Glutamatergic neuron (in vitro differentiated cells): ENCODE data around the gene CSTF2T. TPM values are rescaled to one million over a fixed set of nuclear protein-coding genes. Genes with fewer than 3 reads are reported as not detected.

Experiments
- DNase-seq: peaks from one replicate; pipeline ENCODE4 v3.0.0; 2022
- H3K27ac Mint-ChIP-seq: one replicate; pipeline ENCODE4 v1.8.0; 2020; ENCODE audit warnings: mild to moderate bottlenecking, mixed read lengths, inconsistent platforms; ENCODE audit not compliant: unreplicated experiment
- H3K27me3 Mint-ChIP-seq: one replicate; pipeline ENCODE4 v1.8.0; 2020; ENCODE audit warnings: mild to moderate bottlenecking, moderate library complexity, mixed read lengths, inconsistent platforms; ENCODE audit not compliant: unreplicated experiment
- H3K36me3 Mint-ChIP-seq: one replicate; pipeline ENCODE4 v1.8.0; 2020; ENCODE audit warnings: mild to moderate bottlenecking, mixed read lengths, inconsistent platforms; ENCODE audit not compliant: unreplicated experiment
- H3K4me1 Mint-ChIP-seq: one replicate; pipeline ENCODE4 v1.8.0; 2020; ENCODE audit warnings: mild to moderate bottlenecking, low read depth, mixed read lengths, inconsistent platforms; ENCODE audit not compliant: unreplicated experiment
- H3K4me3 Mint-ChIP-seq: one replicate; pipeline ENCODE4 v1.8.0; 2020; ENCODE audit warnings: mild to moderate bottlenecking, mixed read lengths, inconsistent platforms; ENCODE audit not compliant: unreplicated experiment
- H3K9me3 Mint-ChIP-seq: one replicate; pipeline ENCODE4 v1.8.0; 2020; ENCODE audit warnings: mild to moderate bottlenecking, moderate library complexity, mixed read lengths, inconsistent platforms; ENCODE audit not compliant: unreplicated experiment
- CTCF ChIP-seq: fragments of 200-600 bp; sonication (generic); IDR thresholded peaks from one replicate; pipeline ENCODE4 v1.5.0; 2021; ENCODE audit not compliant: partially characterized antibody, unreplicated experiment
- total RNA-seq: library from RNA; stranded (reverse); fragmentation: NEBNext Ultra II Directional; extraction: Animal tissue kit (Norgen Biotek cat#: 25700); gene quantifications from one replicate; pipeline ENCODE4 v1.2.1, GENCODE V29; 2021; ENCODE audit not compliant: unreplicated experiment

The CSTF2T gene
- total RNA-seq, 1 donor from 2014 or later: 22.7 TPM

- no peak overlapping the region for H3K4me3 Mint-ChIP-seq
- no peak overlapping the region for H3K27ac Mint-ChIP-seq
- no peaks in the 10 kb centered on the region for H3K4me1 Mint-ChIP-seq
- H3K9me3 Mint-ChIP-seq: peaks cover 4% of the 10 kb centered on the region
- TF ChIP-seq CTCF: no peak
- H3K36me3 Mint-ChIP-seq: peaks cover 10% of the 10 kb centered on the region
- H3K27me3 Mint-ChIP-seq: no peaks in the 10 kb centered on the region
- no peak for DNase-seq
Measured at GRCh38 chr10:51667678-51668335, 31.6 kb downstream of the CSTF2T start.

DNA sequence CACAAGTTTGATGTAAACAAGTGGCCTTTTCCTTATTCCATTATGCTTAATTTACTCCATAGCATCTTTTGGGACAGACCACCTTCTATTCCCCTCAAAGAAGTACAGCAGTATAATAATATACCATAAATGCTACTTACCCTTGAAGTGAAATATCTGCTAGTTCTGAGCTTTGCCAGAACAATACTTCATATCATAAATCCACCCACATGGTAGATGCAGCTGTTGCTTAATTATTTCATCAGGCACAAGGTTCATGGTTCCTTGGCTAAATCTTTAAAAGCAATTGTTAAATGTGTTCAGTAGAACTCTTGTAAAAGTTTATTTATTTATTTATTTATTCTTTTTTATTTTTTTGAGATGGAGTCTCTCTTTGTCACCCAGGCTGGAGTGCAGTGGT, 32.9 kb downstream of the CSTF2T start:
- no peak overlapping the region for H3K27ac Mint-ChIP-seq
- H3K27me3 Mint-ChIP-seq: no peaks in the 10 kb centered on the region
- no peaks in the 10 kb centered on the region for H3K36me3 Mint-ChIP-seq
- H3K4me1 Mint-ChIP-seq: no peaks in the 10 kb centered on the region
- no peak for DNase-seq
- no peak for TF ChIP-seq CTCF
- peaks cover 3% of the 10 kb centered on the region for H3K9me3 Mint-ChIP-seq
- no peak overlapping the region for H3K4me3 Mint-ChIP-seq

DNA sequence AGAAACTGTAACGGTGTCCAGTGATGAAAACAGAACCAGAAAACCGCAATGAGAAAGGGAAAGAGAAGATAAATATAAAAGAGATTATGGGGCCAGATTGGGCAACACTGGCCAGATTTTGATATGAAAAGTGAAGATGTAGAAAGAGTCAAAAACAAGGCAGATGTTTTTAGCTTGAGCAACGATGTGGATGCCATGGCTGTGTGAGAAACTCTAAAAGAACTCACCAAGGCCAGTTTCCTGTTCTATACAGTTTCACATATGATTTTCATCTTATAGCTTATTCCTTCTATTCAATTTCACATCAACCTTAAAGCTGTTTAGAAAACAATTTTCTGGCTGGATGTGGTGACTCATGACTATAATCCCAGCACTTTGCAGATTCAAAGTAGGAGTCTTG, 36.3 kb downstream of the CSTF2T start:
- Mint-ChIP-seq H3K9me3 (peaks cover 3% of the 10 kb centered on the region), H3K4me1 (no peaks in the 10 kb centered on the region), H3K27ac (no peak overlapping the region), H3K36me3 (no peaks in the 10 kb centered on the region), H3K27me3 (no peaks in the 10 kb centered on the region), H3K4me3 (no peak overlapping the region)
- no peak for DNase-seq
- no peak for TF ChIP-seq CTCF

GRCh38 chr10:51659344-51659743, 40.1 kb downstream of the CSTF2T start:
- no peak for DNase-seq
- Mint-ChIP-seq H3K27ac (no peak overlapping the region), H3K36me3 (no peaks in the 10 kb centered on the region), H3K27me3 (no peaks in the 10 kb centered on the region), H3K9me3 (peaks cover 1% of the 10 kb centered on the region), H3K4me1 (no peaks in the 10 kb centered on the region), H3K4me3 (no peak overlapping the region)
- no peak for TF ChIP-seq CTCF

- Mint-ChIP-seq H3K36me3 (no peaks in the 10 kb centered on the region), H3K9me3 (peaks cover 1% of the 10 kb centered on the region), H3K27me3 (no peaks in the 10 kb centered on the region), H3K4me3 (no peak overlapping the region), H3K4me1 (no peaks in the 10 kb centered on the region), H3K27ac (no peak overlapping the region)
- DNase-seq: no peak
- no peak for TF ChIP-seq CTCF
Measured at GRCh38 chr10:51658000-51658399, 41.4 kb downstream of the CSTF2T start.
